GM19455 (cell line): ENCODE data around the gene HEPH.
"Not testable (repeated sequence)": the region's sequence is repeated elsewhere in the genome, so short reads cannot be mapped to it uniquely, and the experiment has no call there.

Experiments used
- ATAC-seq: cut with Tn5 transposase; IDR thresholded peaks from one replicate; pipeline ENCODE4 v1.9.1; 2021; ENCODE audit not compliant: unreplicated experiment

HEPH gene

GRCh38 chrX:66163849-66164411 is at the start of gene HEPH:
Gene HEPH (plus strand): TSS chrX:66164247. CDS start chrX:66170571, 6,324 bp downstream.
- no peak for ATAC-seq

GRCh38 chrX:66118722-66119121 is 45.3 kb upstream of the HEPH start:
- ATAC-seq = not testable (repeated sequence)

- not testable (repeated sequence) for ATAC-seq
These were observed 42.7 kb upstream of the HEPH start for GRCh38 chrX:66121354-66121753.

- no peak for ATAC-seq
These were observed 37.4 kb upstream of the HEPH start for GRCh38 chrX:66126662-66127061.

- no peak for ATAC-seq
These were observed 33.6 kb upstream of the HEPH start for GRCh38 chrX:66130469-66130868.

- ATAC-seq = not testable (repeated sequence)
These were observed 28.8 kb upstream of the HEPH start for GRCh38 chrX:66135284-66135683.

GRCh38 chrX:66142351-66142750 is 21.7 kb upstream of the HEPH start:
- ATAC-seq = no peak

- no peak for ATAC-seq
These were observed 19.8 kb upstream of the HEPH start for GRCh38 chrX:66144258-66144657.

- ATAC-seq = no peak
These were observed 14.5 kb upstream of the HEPH start for GRCh38 chrX:66149519-66149918.

- ATAC-seq = no peak
These were observed 13.9 kb upstream of the HEPH start for GRCh38 chrX:66150163-66150562.

- ATAC-seq = no peak
These were observed 1.7 kb upstream of the HEPH start for GRCh38 chrX:66162331-66162822.

GRCh38 chrX:66163447-66163846 is 600 bp upstream of the HEPH start:
- no peak for ATAC-seq

- ATAC-seq = no peak
These were observed 423 bp downstream of the HEPH start for GRCh38 chrX:66164470-66164869.

- no peak for ATAC-seq
These were observed 884 bp downstream of the HEPH start for GRCh38 chrX:66164931-66165330.

- no peak for ATAC-seq
These were observed 2.6 kb downstream of the HEPH start for GRCh38 chrX:66166671-66167070.

- ATAC-seq = no peak
These were observed 3.4 kb downstream of the HEPH start for GRCh38 chrX:66167431-66167830.

GRCh38 chrX:66176134-66176533 is 12.1 kb downstream of the HEPH start:
- no peak for ATAC-seq

GRCh38 chrX:66191563-66191962 is 27.5 kb downstream of the HEPH start:
- ATAC-seq = no peak

GRCh38 chrX:66193821-66194220 is 29.8 kb downstream of the HEPH start:
- ATAC-seq = no peak

- no peak for ATAC-seq
These were observed 36.1 kb downstream of the HEPH start for GRCh38 chrX:66200050-66200664.

- ATAC-seq = no peak
These were observed 37.1 kb downstream of the HEPH start for GRCh38 chrX:66200855-66201795.

GRCh38 chrX:66203114-66203513 is 39.1 kb downstream of the HEPH start:
- no peak for ATAC-seq
